HepG2 (cell line): Measurements from ENCODE around the gene FHL1. TPM values are rescaled to one million over a fixed set of nuclear protein-coding genes. Genes with fewer than 3 reads are reported as not detected.

Experiments
- ATAC-seq: fragments of 200-7000 bp; cut with Tn5 transposase; 3 replicates; pipeline ENCODE4 v1.9.1; 2020; ENCODE audit warnings: mild to moderate bottlenecking, moderate library complexity
- BruUV-seq: library from RNA; stranded (reverse); fragments of 400-500 nt; replicated peaks from 2 replicates; lab custom pipeline; 2021; lab: Mats Ljungman, UMichigan
- CTCF ChIA-PET: fragments of 300-600 bp; formaldehyde crosslinking; extraction: SDS; loops from one replicate; lab custom pipeline; 2021; ENCODE audit warnings: low total read pairs, inconsistent platforms, low intra/inter-chr PET ratio; lab: Yijun Ruan, JAX
- POLR2A ChIA-PET: fragments of 350-600 bp; sonication (Branson Sonifier 250); formaldehyde crosslinking; loops from one replicate; lab custom pipeline; 2020; ENCODE audit warnings: antibody characterized with exemption, inconsistent platforms; lab: Yijun Ruan, JAX
- DNase-seq: peaks from one replicate; pipeline ENCODE4 v3.0.0-alpha.2; 2015; ENCODE audit warnings: low spot score
- FAIRE-seq: peaks from 3 replicates; lab custom pipeline; 2011; peaks lifted over from hg19 to GRCh38; lab: Jason Lieb, UNC
- H2AFZ ChIP-seq: one replicate; pipeline ENCODE4 v1.6.1; 2011; ENCODE audit warnings: low read length, inconsistent platforms
- H3K27ac ChIP-seq: fragments of 300-600 bp; 3 replicates; pipeline ENCODE4 v1.8.0; 2011; ENCODE audit warnings: mixed run types, mild to moderate bottlenecking, mixed read lengths, low read length, inconsistent platforms; ENCODE audit not compliant: insufficient read depth; ENCODE audit errors: extremely low read length
- H3K27me3 ChIP-seq, 2 experiments: fragments of 200-600 bp in 1 of 2; 2 replicates in 1 of 2; 3 replicates in 1 of 2; pipeline versions ENCODE4 v1.6.0 to v1.8.0; 2011; ENCODE audit warnings: low read length in 2 of 2, mild to moderate bottlenecking in 2 of 2, moderate library complexity in 2 of 2, inconsistent platforms in 1 of 2; ENCODE audit not compliant: insufficient read depth in 2 of 2, control insufficient read depth in 1 of 2
- H3K36me3 ChIP-seq, 2 experiments: fragments of 200-600 bp in 1 of 2; replicated peaks in 1 of 2; 2 replicates in 1 of 2; 3 replicates in 1 of 2; pipeline versions ENCODE4 v1.5.1 to v1.8.0; 2011; ENCODE audit warnings: low read length in 2 of 2, inconsistent platforms in 1 of 2; ENCODE audit not compliant: insufficient read depth in 2 of 2, control insufficient read depth in 1 of 2
- H3K4me1 ChIP-seq: 2 replicates; pipeline ENCODE4 v1.5.1; 2012; ENCODE audit warnings: low read length, inconsistent platforms; ENCODE audit not compliant: insufficient read depth
- H3K4me2 ChIP-seq: 2 replicates; pipeline ENCODE4 v1.6.0; 2011; ENCODE audit warnings: low read depth, low read length, inconsistent platforms
- H3K4me3 ChIP-seq, 3 experiments: fragments of 200-600 bp in 1 of 3; sonication (generic), shearing (Covaris generic) in 1 of 3; replicated peaks in 1 of 3; 2 replicates each; pipeline ENCODE4 v1.5.1; 2011 to 2016; ENCODE audit warnings: low read length in 3 of 3, inconsistent platforms in 2 of 3, low read depth in 2 of 3, mild to moderate bottlenecking in 2 of 3, control low read depth in 1 of 3, mixed read lengths in 1 of 3; ENCODE audit not compliant: insufficient read depth in 1 of 3
- H3K79me2 ChIP-seq: one replicate; pipeline ENCODE4 v1.6.1; 2011; ENCODE audit warnings: low read length, inconsistent platforms; ENCODE audit not compliant: insufficient read depth
- H3K9ac ChIP-seq: 2 replicates; pipeline ENCODE4 v1.6.0; 2011; ENCODE audit warnings: mild to moderate bottlenecking, low read depth, low read length, inconsistent platforms; ENCODE audit not compliant: insufficient read depth
- H3K9me3 ChIP-seq: 2 replicates; pipeline ENCODE4 v1.5.1; 2012; ENCODE audit warnings: mild to moderate bottlenecking, low read length
- H4K20me1 ChIP-seq: 2 replicates; pipeline ENCODE4 v1.6.0; 2011; ENCODE audit warnings: inconsistent platforms, mild to moderate bottlenecking, low read length, moderate library complexity; ENCODE audit not compliant: insufficient read depth
- MAZ ChIP-seq, 2 experiments: sonication (generic) in 1 of 2; formaldehyde crosslinking in 1 of 2; IDR thresholded peaks; 2 replicates each; pipeline versions ENCODE4 v1.5.0 to v1.6.1; 2012 to 2020; ENCODE audit warnings: low read depth in 2 of 2, mild to moderate bottlenecking in 2 of 2, borderline replicate concordance in 1 of 2, improper control_type of control experiment in 1 of 2, low read length in 1 of 2, missing genetic modification reagents in 1 of 2, moderate library complexity in 1 of 2
- NFE2L2 ChIP-seq: fragments of 150-350 bp; IDR thresholded peaks from 2 replicates; pipeline ENCODE4 v1.6.1; 2014; ENCODE audit warnings: low read length
- SYNCRIP ChIP-seq: fragments of 200-400 bp; formaldehyde crosslinking; IDR thresholded peaks from 2 replicates; pipeline ENCODE4 v1.6.1; 2018; ENCODE audit warnings: mild to moderate bottlenecking, low read depth, low read length; ENCODE audit not compliant: insufficient read depth
- ZNF7 ChIP-seq: IDR thresholded peaks from 2 replicates; pipeline ENCODE4 v1.6.1; 2016; ENCODE audit warnings: missing biosample characterization, missing genetic modification reagents
- WGBS: methylation state at CpG from one replicate; pipeline ENCODE4 v1.1.6; 2017; ENCODE audit warnings: low lambda C conversion rate; 5-methylcytosine and 5-hydroxymethylcytosine counted together
- in situ Hi-C: cut with HindIII; loops from 2 replicates; pipeline ENCODE4 v1.10.0; 2017; ENCODE audit warnings: low pct_unique_long_range_greater_than_20kb; ENCODE audit not compliant: extremely low pct_ligation_motif_present
- intact Hi-C: fragments of 100-400 bp; cut with micrococcal nuclease; formaldehyde crosslinking; loops from one replicate; pipeline ENCODE4 v1.10.0; 2022; ENCODE audit not compliant: unreplicated experiment
- polyA plus RNA-seq, 8 experiments: library from polyadenylated mRNA; depleted of rRNA in 3 of 8; stranded (reverse) in 7 of 8; unstranded in 1 of 8; fragments of >200 nt; fragmentation: Illumina TruSeq in 4 of 8; extraction: Trizol in 4 of 8; gene quantifications; 2 replicates each; pipeline versions ENCODE4 v1.2.1 to v1.2.3, GENCODE V29; 2011 to 2016; ENCODE audit warnings: low read depth in 4 of 8, missing spikeins in 1 of 8, mixed read lengths in 1 of 8; ENCODE audit not compliant: insufficient read depth in 1 of 8
- total RNA-seq, 5 experiments: library from RNA; depleted of rRNA; stranded (reverse); fragments of >200 nt; fragmentation: Illumina TruSeq; extraction: Trizol; gene quantifications; 2 replicates each; pipeline ENCODE4 v1.2.3, GENCODE V29; 2016; ENCODE audit warnings: low read depth in 1 of 5
- TF ChIP-seq, protein P1 (sequence below): sonication (generic); formaldehyde crosslinking; IDR thresholded peaks from 2 replicates; pipeline ENCODE4 v1.5.0; 2020; ENCODE audit warnings: missing genetic modification reagents
- TF ChIP-seq, protein P2 (sequence below): fragments of 450-650 bp; IDR thresholded peaks from 2 replicates; pipeline ENCODE4 v1.6.1; 2016
- TF ChIP-seq, protein P3 (sequence below): sonication (generic); formaldehyde crosslinking; IDR thresholded peaks from 2 replicates; pipeline ENCODE4 v1.4.0; 2020; ENCODE audit warnings: missing genetic modification reagents

Gene FHL1
- total and polyA plus RNA-seq, 2 of the 13 experiments (the other 11 are each of a cell fraction or from before 2014, with no cell fraction given) = 0.33 TPM; not detected in 1

DNA sequence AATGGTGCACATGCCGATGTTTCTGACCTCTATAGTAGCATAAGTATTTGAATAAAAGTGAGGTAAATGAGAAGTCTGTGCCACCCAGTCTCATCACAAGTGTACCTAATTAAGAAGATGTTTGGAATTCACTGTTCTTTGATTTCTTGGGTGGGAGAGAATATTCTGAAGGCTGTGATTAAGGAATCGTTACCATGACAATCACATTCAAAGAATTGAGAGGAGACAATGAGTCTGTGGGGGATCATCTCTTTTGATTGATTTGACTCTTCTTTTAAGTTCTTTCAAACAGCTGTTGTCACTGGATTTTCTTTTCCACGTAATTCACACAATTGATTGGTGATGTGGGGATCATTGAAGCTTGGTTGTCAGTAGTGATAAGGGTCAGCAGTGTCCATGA, 18.1 kb downstream of the FHL1 start:
- Histone ChIP-seq H3K9me3 (no peaks in the 10 kb centered on the region), H3K27ac (no peak overlapping the region), H3K4me3 (no peak overlapping the region), H3K36me3 (no peaks in the 10 kb centered on the region), H3K9ac (no peak overlapping the region), H3K27me3 (no peaks in the 10 kb centered on the region), H4K20me1 (no peaks in the 10 kb centered on the region), H3K79me2 (no peaks in the 10 kb centered on the region), H2AFZ (no peak overlapping the region), H3K4me2 (no peak overlapping the region), H3K4me1 (no peaks in the 10 kb centered on the region)
- no peak for DNase-seq
- ATAC-seq = no peak
- intact Hi-C loops (no loop called here), in situ Hi-C loops (loop anchor here (10.0 kb wide), 1 partner anchor 131 kb away; no protein-coding TSS in a partner anchor)
- TF ChIP-seq ZNF7 = no peak
- TF ChIP-seq SYNCRIP = no peak
- TF ChIP-seq NFE2L2 = no peak
- TF ChIP-seq, protein P1, sequence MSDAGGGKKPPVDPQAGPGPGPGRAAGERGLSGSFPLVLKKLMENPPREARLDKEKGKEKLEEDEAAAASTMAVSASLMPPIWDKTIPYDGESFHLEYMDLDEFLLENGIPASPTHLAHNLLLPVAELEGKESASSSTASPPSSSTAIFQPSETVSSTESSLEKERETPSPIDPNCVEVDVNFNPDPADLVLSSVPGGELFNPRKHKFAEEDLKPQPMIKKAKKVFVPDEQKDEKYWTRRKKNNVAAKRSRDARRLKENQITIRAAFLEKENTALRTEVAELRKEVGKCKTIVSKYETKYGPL (CRISPR knock-in tag) = no peak
- TF ChIP-seq, protein P2, sequence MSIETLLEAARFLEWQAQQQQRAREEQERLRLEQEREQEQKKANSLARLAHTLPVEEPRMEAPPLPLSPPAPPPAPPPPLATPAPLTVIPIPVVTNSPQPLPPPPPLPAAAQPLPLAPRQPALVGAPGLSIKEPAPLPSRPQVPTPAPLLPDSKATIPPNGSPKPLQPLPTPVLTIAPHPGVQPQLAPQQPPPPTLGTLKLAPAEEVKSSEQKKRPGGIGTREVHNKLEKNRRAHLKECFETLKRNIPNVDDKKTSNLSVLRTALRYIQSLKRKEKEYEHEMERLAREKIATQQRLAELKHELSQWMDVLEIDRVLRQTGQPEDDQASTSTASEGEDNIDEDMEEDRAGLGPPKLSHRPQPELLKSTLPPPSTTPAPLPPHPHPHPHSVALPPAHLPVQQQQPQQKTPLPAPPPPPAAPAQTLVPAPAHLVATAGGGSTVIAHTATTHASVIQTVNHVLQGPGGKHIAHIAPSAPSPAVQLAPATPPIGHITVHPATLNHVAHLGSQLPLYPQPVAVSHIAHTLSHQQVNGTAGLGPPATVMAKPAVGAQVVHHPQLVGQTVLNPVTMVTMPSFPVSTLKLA = no peak
- TF ChIP-seq, protein P3, sequence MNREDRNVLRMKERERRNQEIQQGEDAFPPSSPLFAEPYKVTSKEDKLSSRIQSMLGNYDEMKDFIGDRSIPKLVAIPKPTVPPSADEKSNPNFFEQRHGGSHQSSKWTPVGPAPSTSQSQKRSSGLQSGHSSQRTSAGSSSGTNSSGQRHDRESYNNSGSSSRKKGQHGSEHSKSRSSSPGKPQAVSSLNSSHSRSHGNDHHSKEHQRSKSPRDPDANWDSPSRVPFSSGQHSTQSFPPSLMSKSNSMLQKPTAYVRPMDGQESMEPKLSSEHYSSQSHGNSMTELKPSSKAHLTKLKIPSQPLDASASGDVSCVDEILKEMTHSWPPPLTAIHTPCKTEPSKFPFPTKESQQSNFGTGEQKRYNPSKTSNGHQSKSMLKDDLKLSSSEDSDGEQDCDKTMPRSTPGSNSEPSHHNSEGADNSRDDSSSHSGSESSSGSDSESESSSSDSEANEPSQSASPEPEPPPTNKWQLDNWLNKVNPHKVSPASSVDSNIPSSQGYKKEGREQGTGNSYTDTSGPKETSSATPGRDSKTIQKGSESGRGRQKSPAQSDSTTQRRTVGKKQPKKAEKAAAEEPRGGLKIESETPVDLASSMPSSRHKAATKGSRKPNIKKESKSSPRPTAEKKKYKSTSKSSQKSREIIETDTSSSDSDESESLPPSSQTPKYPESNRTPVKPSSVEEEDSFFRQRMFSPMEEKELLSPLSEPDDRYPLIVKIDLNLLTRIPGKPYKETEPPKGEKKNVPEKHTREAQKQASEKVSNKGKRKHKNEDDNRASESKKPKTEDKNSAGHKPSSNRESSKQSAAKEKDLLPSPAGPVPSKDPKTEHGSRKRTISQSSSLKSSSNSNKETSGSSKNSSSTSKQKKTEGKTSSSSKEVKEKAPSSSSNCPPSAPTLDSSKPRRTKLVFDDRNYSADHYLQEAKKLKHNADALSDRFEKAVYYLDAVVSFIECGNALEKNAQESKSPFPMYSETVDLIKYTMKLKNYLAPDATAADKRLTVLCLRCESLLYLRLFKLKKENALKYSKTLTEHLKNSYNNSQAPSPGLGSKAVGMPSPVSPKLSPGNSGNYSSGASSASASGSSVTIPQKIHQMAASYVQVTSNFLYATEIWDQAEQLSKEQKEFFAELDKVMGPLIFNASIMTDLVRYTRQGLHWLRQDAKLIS (CRISPR knock-in tag) = no peak
- no peak for TF ChIP-seq MAZ (IDR thresholded peaks at IDR 0.05; ENCODE audit: borderline replicate concordance, low read depth, low read length)
- TF ChIP-seq MAZ (CRISPR knock-in tag; IDR thresholded peaks at IDR 0.05; ENCODE audit: low read depth) = no peak
- FAIRE-seq = no peak
- BruUV-seq = no TSS peak
- WGBS = 2% methylated on average over 3 of the region's 3 CpGs
- POLR2A ChIA-PET = no interaction called here
- CTCF ChIA-PET = no interaction called here
